Progenitor cell of endocrine pancreas (in vitro differentiated cells): ENCODE data around the gene MRPL17. TPM values are rescaled to one million over a fixed set of nuclear protein-coding genes. Genes with fewer than 3 reads are reported as not detected.

ENCODE experiments used
- DNase-seq: peaks from one replicate; pipeline ENCODE4 v3.0.0; 2021; ENCODE audit warnings: low spot score; ENCODE audit not compliant: unreplicated experiment
- H3K27ac Mint-ChIP-seq: 2 replicates; pipeline ENCODE4 v1.8.0; 2021; ENCODE audit warnings: mild to moderate bottlenecking, moderate library complexity, mixed read lengths
- H3K27me3 Mint-ChIP-seq: 2 replicates; pipeline ENCODE4 v1.8.0; 2021; ENCODE audit warnings: mixed read lengths
- H3K36me3 Mint-ChIP-seq: 2 replicates; pipeline ENCODE4 v1.8.0; 2022; ENCODE audit warnings: mixed read lengths; ENCODE audit not compliant: insufficient read depth
- H3K4me1 Mint-ChIP-seq: 2 replicates; pipeline ENCODE4 v1.8.0; 2021; ENCODE audit warnings: low read depth, mixed read lengths
- H3K4me3 Mint-ChIP-seq: 2 replicates; pipeline ENCODE4 v1.8.0; 2021; ENCODE audit warnings: low read depth, mild to moderate bottlenecking, moderate library complexity, mixed read lengths
- H3K9me3 Mint-ChIP-seq: 2 replicates; pipeline ENCODE4 v1.8.0; 2021; ENCODE audit warnings: low read depth, mixed read lengths
- CTCF ChIP-seq: fragments of 200-600 bp; sonication (generic); IDR thresholded peaks from one replicate; pipeline ENCODE4 v1.5.0; 2021; ENCODE audit warnings: antibody characterized with exemption, mild to moderate bottlenecking; ENCODE audit not compliant: unreplicated experiment
- long read RNA-seq: library from polyadenylated mRNA; unstranded; transcript quantifications from one replicate; pipeline ENCODE4 v2.0.0, GENCODE V29; 2020
- total RNA-seq: library from RNA; stranded (reverse); gene quantifications from 2 replicates; pipeline ENCODE4 v1.2.1, GENCODE V29; 2021

Gene MRPL17
- total RNA-seq: 36.5 and 41.3 TPM in 2 replicates
- long read RNA-seq, transcript MRPL17-201 (3 exons, 1,969 nt): major isoform, 32 of 36 reads
- long read RNA-seq, partial matches to known transcripts: 0 of 36 reads
- long read RNA-seq, other reads (novel, unspliced or antisense): 1 of 36 reads

GRCh38 chr11:6682936-6683861, at the start of gene MRPL17:
Gene MRPL17 (minus strand): TSS chr11:6683340. CDS start chr11:6683296, 44 bp downstream.
- H3K4me3 Mint-ChIP-seq: peak within 1 kb of the TSS; percentile 100
- TF ChIP-seq CTCF: peak; percentile 91
- H3K9me3 Mint-ChIP-seq: no peaks in the 10 kb centered on the region
- no peaks in the 10 kb centered on the region for H3K27me3 Mint-ChIP-seq
- H3K36me3 Mint-ChIP-seq: peaks cover 6% of the 10 kb centered on the region
- peaks cover 13% of the 10 kb centered on the region for H3K4me1 Mint-ChIP-seq
- H3K27ac Mint-ChIP-seq: peak within 1 kb of the TSS; percentile 98
- DNase-seq: peak; percentile 98

- no peak for TF ChIP-seq CTCF
- Mint-ChIP-seq H3K27ac (no peak overlapping the region), H3K27me3 (no peaks in the 10 kb centered on the region), H3K4me3 (no peak overlapping the region), H3K36me3 (no peaks in the 10 kb centered on the region), H3K4me1 (no peaks in the 10 kb centered on the region), H3K9me3 (peaks cover 4% of the 10 kb centered on the region)
- DNase-seq: no peak
Observed at GRCh38 chr11:6727971-6728760, 45.0 kb upstream of the MRPL17 start.

GRCh38 chr11:6725386-6725896, 42.3 kb upstream of the MRPL17 start:
- Mint-ChIP-seq H3K27ac (no peak overlapping the region), H3K4me3 (no peak overlapping the region), H3K36me3 (no peaks in the 10 kb centered on the region), H3K9me3 (peaks cover 4% of the 10 kb centered on the region), H3K27me3 (no peaks in the 10 kb centered on the region), H3K4me1 (no peaks in the 10 kb centered on the region)
- DNase-seq: no peak
- no peak for TF ChIP-seq CTCF

GRCh38 chr11:6724013-6724412, 40.9 kb upstream of the MRPL17 start:
- H3K36me3 Mint-ChIP-seq: no peaks in the 10 kb centered on the region
- DNase-seq: no peak
- H3K27ac Mint-ChIP-seq: no peak overlapping the region
- H3K4me3 Mint-ChIP-seq: no peak overlapping the region
- H3K9me3 Mint-ChIP-seq: peaks cover 4% of the 10 kb centered on the region
- no peaks in the 10 kb centered on the region for H3K4me1 Mint-ChIP-seq
- H3K27me3 Mint-ChIP-seq: peaks cover 3% of the 10 kb centered on the region
- TF ChIP-seq CTCF: no peak

GRCh38 chr11:6721343-6721742, 38.2 kb upstream of the MRPL17 start:
- H3K9me3 Mint-ChIP-seq: no peaks in the 10 kb centered on the region
- peaks cover 8% of the 10 kb centered on the region for H3K27me3 Mint-ChIP-seq
- TF ChIP-seq CTCF: no peak
- no peak overlapping the region for H3K4me3 Mint-ChIP-seq
- H3K4me1 Mint-ChIP-seq: no peaks in the 10 kb centered on the region
- H3K27ac Mint-ChIP-seq: no peak overlapping the region
- DNase-seq: no peak
- no peaks in the 10 kb centered on the region for H3K36me3 Mint-ChIP-seq
